Smooth muscle cell (in vitro differentiated cells): ENCODE results near the gene INPP5K. TPM values are rescaled to one million over a fixed set of nuclear protein-coding genes. Genes with fewer than 3 reads are reported as not detected.
A peak's percentile ranks its signal among the peaks of the same experiment; 100 is the strongest.

Experiments used
- DNase-seq: peaks from one replicate; lab custom pipeline; 2025; ENCODE audit not compliant: unreplicated experiment; lab: John Stamatoyannopoulos, UW
- H2AFZ ChIP-seq: fragments of 200-600 bp; sonication (generic); 2 replicates; pipeline ENCODE4 v1.6.0; 2016; ENCODE audit warnings: antibody characterized with exemption, low read depth, mild to moderate bottlenecking
- H3F3A ChIP-seq: fragments of 200-600 bp; sonication (generic); 2 replicates; pipeline ENCODE4 v1.6.0; 2017; ENCODE audit warnings: antibody characterized with exemption, low read depth
- H3K27ac ChIP-seq: fragments of 200-600 bp; sonication (generic); 2 replicates; pipeline ENCODE4 v1.5.1; 2016; ENCODE audit warnings: low read depth, mild to moderate bottlenecking
- H3K27me3 ChIP-seq: fragments of 200-600 bp; sonication (generic); 2 replicates; pipeline ENCODE4 v1.6.1; 2016; ENCODE audit warnings: low read depth, mild to moderate bottlenecking
- H3K36me3 ChIP-seq: fragments of 200-600 bp; sonication (generic); 2 replicates; pipeline ENCODE4 v1.5.1; 2016; ENCODE audit warnings: low read depth
- H3K4me1 ChIP-seq: fragments of 200-600 bp; sonication (generic); 2 replicates; pipeline ENCODE4 v1.5.1; 2016; ENCODE audit warnings: low read depth
- H3K4me2 ChIP-seq: fragments of 200-600 bp; sonication (generic); 2 replicates; pipeline ENCODE4 v1.6.0; 2016; ENCODE audit warnings: mild to moderate bottlenecking
- H3K4me3 ChIP-seq: fragments of 200-600 bp; sonication (generic); 2 replicates; pipeline ENCODE4 v1.5.1; 2016; ENCODE audit warnings: mild to moderate bottlenecking
- H3K79me2 ChIP-seq: fragments of 200-600 bp; sonication (generic); 2 replicates; pipeline ENCODE4 v1.6.0; 2016; ENCODE audit warnings: low read depth, mild to moderate bottlenecking
- H3K9ac ChIP-seq: fragments of 200-600 bp; sonication (generic); 2 replicates; pipeline ENCODE4 v1.6.0; 2016; ENCODE audit warnings: low read depth
- H3K9me3 ChIP-seq: fragments of 200-600 bp; sonication (generic); replicated peaks from 2 replicates; pipeline ENCODE4 v1.5.1; 2016; ENCODE audit warnings: low read depth
- H4K20me1 ChIP-seq: fragments of 200-600 bp; sonication (generic); 2 replicates; pipeline ENCODE4 v1.6.0; 2016; ENCODE audit warnings: low read depth
- CTCF ChIP-seq: fragments of 200-600 bp; sonication (generic); IDR thresholded peaks from 2 replicates; pipeline ENCODE4 v1.5.1; 2017; ENCODE audit warnings: borderline replicate concordance, mild to moderate bottlenecking, antibody characterized with exemption; ENCODE audit not compliant: insufficient read depth, poor library complexity, severe bottlenecking
- WGBS: methylation state at CpG from one replicate; pipeline ENCODE4 v1.1.7; 2016; ENCODE audit warnings: low lambda C conversion rate; 5-methylcytosine and 5-hydroxymethylcytosine counted together
- polyA plus RNA-seq: library from polyadenylated mRNA; unstranded; fragments of >200 nt; fragmentation: Nextera tagmentation; extraction: Ambion mirVana; gene quantifications from 2 replicates; pipeline ENCODE4 v1.2.1, GENCODE V29; 2016
- total RNA-seq: library from RNA; depleted of rRNA; stranded (reverse); fragments of >200 nt; gene quantifications from 2 replicates; pipeline ENCODE4 v1.2.3, GENCODE V29; 2014

Gene INPP5K
- total and polyA plus RNA-seq, 2 experiments from 2014 or later, result 9.6 to 12.6 TPM

GRCh38 chr17:1560101-1560857 lies 43.9 kb upstream of the INPP5K start:
- H3K27me3 ChIP-seq, result no peaks in the 10 kb centered on the region
- no peak overlapping the region for H3K27ac ChIP-seq
- no peak for TF ChIP-seq CTCF
- no peak overlapping the region for H3K9ac ChIP-seq
- no peak overlapping the region for H3K4me3 ChIP-seq
- H3K9me3 ChIP-seq, result no peaks in the 10 kb centered on the region
- no peak overlapping the region for H2AFZ ChIP-seq
- H3K79me2 ChIP-seq, result peaks cover 65% of the 10 kb centered on the region
- peak overlapping the region; percentile 37 for H3K4me2 ChIP-seq
- no peaks in the 10 kb centered on the region for H3K36me3 ChIP-seq
- peaks cover 66% of the 10 kb centered on the region for H4K20me1 ChIP-seq
- no peak for DNase-seq
- H3F3A ChIP-seq, result no peaks in the 10 kb centered on the region
- WGBS, result 76% methylated on average over 22 of the region's 22 CpGs
- H3K4me1 ChIP-seq, result peaks cover 20% of the 10 kb centered on the region

- no peak overlapping the region for H3K27ac ChIP-seq
- no peak for DNase-seq
- H3K79me2 ChIP-seq, result peaks cover 68% of the 10 kb centered on the region
- H3K4me3 ChIP-seq, result no peak overlapping the region
- no peaks in the 10 kb centered on the region for H3K27me3 ChIP-seq
- no peak overlapping the region for H2AFZ ChIP-seq
- TF ChIP-seq CTCF, result no peak
- peaks cover 20% of the 10 kb centered on the region for H3K4me1 ChIP-seq
- H3K9me3 ChIP-seq, result no peaks in the 10 kb centered on the region
- 81% methylated on average over 10 of the region's 10 CpGs for WGBS
- no peak overlapping the region for H3K4me2 ChIP-seq
- H3F3A ChIP-seq, result no peaks in the 10 kb centered on the region
- H3K36me3 ChIP-seq, result no peaks in the 10 kb centered on the region
- no peak overlapping the region for H3K9ac ChIP-seq
- peaks cover 76% of the 10 kb centered on the region for H4K20me1 ChIP-seq
Measured at GRCh38 chr17:1559047-1560043, 42.9 kb upstream of the INPP5K start.

- no peak overlapping the region for H2AFZ ChIP-seq
- peaks cover 75% of the 10 kb centered on the region for H3K79me2 ChIP-seq
- no peak overlapping the region for H3K27ac ChIP-seq
- no peak for DNase-seq
- no peaks in the 10 kb centered on the region for H3F3A ChIP-seq
- H3K9me3 ChIP-seq, result no peaks in the 10 kb centered on the region
- no peak overlapping the region for H3K9ac ChIP-seq
- peaks cover 20% of the 10 kb centered on the region for H3K4me1 ChIP-seq
- peaks cover 84% of the 10 kb centered on the region for H4K20me1 ChIP-seq
- 63% methylated on average over 3 of the region's 3 CpGs for WGBS
- TF ChIP-seq CTCF, result no peak
- H3K27me3 ChIP-seq, result no peaks in the 10 kb centered on the region
- no peak overlapping the region for H3K4me3 ChIP-seq
- no peak overlapping the region for H3K4me2 ChIP-seq
- no peaks in the 10 kb centered on the region for H3K36me3 ChIP-seq
Measured at GRCh38 chr17:1558401-1558800, 42.0 kb upstream of the INPP5K start.
